Measurements from ENCODE around the gene ZDHHC8. TPM values are rescaled to one million over a fixed set of nuclear protein-coding genes. Genes with fewer than 3 reads are reported as not detected.

The ZDHHC8 gene
- polyA plus RNA-seq, 1 donor (not counting 4 experiments of a cell fraction or from before 2014, with no cell fraction given): 16.0 TPM

DNA sequence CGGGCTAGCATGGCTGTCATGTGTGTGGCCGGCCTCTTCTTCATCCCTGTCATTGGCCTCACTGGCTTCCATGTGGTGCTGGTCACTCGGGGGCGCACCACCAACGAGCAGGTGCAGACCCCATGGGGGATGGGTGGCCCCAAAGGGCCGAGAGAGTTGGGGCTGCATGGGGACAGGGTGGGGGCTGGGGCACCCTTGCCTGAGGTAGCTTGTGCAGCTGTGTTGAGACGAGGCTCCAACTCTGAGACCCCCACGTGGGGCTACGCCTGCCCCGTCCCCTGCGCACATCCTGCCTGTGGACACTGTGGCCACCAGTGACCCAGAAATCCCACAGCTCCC, 8.5 kb downstream of the ZDHHC8 start:
- H3K27me3 ChIP-seq (ENCODE audit: control insufficient read depth, extremely low read depth, insufficient read depth, low read length): no peaks in the 10 kb centered on the region
- H3K36me3 ChIP-seq (ENCODE audit: control insufficient read depth in 2 of 2, extremely low read depth in 1 of 2, insufficient read depth in 2 of 2, low read length in 2 of 2): peaks cover 9 to 25% of the 10 kb centered on the region in 2 experiments
- FAIRE-seq (no peak), DNase-seq (ENCODE audit: low read depth, low spot score) (no peak)
- peaks cover 3% of the 10 kb centered on the region for H3K4me1 ChIP-seq (ENCODE audit: control insufficient read depth, extremely low read depth, insufficient read depth, low read length)
- no peaks in the 10 kb centered on the region for H3K9me1 ChIP-seq (ENCODE audit: control insufficient read depth, extremely low read depth, insufficient read depth, low read length)
- no peak overlapping the region for H3K4me3 ChIP-seq (ENCODE audit: control insufficient read depth in 2 of 3, extremely low read depth in 1 of 3, insufficient read depth in 2 of 3, low read depth in 1 of 3, low read length in 3 of 3)
- no peak overlapping the region for H3K4me2 ChIP-seq (ENCODE audit: control insufficient read depth, extremely low read depth, insufficient read depth, low read depth, low read length)
- H3K27ac ChIP-seq (ENCODE audit: control insufficient read depth, insufficient read depth, low read length): no peak overlapping the region
- dilution Hi-C loops (cut with MboI; ENCODE audit: extremely low pct_ligation_motif_present, low sequenced_read_pairs): no loop called here
- H3K9ac ChIP-seq (ENCODE audit: control insufficient read depth, extremely low read depth, insufficient read depth, low read length): no peak overlapping the region
- TF ChIP-seq CTCF (optimal IDR thresholded peaks at IDR 0.05 in 1 of 3, IDR thresholded peaks at IDR 0.05 in 1 of 3, conservative IDR thresholded peaks at IDR 0.05 in 1 of 3; ENCODE audit: extremely low read depth in 1 of 3, insufficient read depth in 2 of 3, low read length in 3 of 3) (no peak), EZH2 (IDR thresholded peaks at IDR 0.05; ENCODE audit: low read length) (no peak)
- no peaks in the 10 kb centered on the region for H3K9me3 ChIP-seq (ENCODE audit: control insufficient read depth, low read depth, low read length)
- peaks cover 21% of the 10 kb centered on the region for H4K20me1 ChIP-seq (ENCODE audit: control insufficient read depth, extremely low read depth, insufficient read depth, low read length)
- H2AFZ ChIP-seq (ENCODE audit: control insufficient read depth, low read length): no peak overlapping the region
- H3K79me2 ChIP-seq (ENCODE audit: control insufficient read depth, insufficient read depth, low read length): peaks cover 42% of the 10 kb centered on the region

DNA sequence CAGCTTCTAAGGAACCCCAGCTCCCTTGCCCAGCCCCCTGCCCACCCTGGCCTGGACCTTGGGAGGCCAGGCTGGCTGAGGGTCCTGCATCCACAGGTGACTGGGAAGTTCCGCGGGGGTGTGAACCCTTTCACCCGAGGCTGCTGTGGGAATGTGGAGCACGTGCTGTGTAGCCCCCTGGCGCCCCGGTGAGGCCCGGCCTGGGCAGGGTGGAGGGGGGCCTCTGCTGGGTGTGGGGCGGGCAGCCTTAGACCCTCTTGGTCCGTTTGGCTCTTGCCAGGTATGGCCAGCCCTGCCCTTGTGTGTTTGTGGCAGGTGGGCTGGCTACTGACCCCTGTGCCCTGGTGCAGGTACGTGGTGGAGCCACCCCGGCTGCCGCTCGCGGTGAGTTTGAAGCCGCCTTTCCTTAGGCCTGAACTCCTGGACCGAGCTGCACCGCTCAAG, 8.9 kb downstream of the ZDHHC8 start:
- Histone ChIP-seq H3K9ac (ENCODE audit: control insufficient read depth, extremely low read depth, insufficient read depth, low read length) (no peak overlapping the region), H4K20me1 (ENCODE audit: control insufficient read depth, extremely low read depth, insufficient read depth, low read length) (peaks cover 21% of the 10 kb centered on the region), H3K9me1 (ENCODE audit: control insufficient read depth, extremely low read depth, insufficient read depth, low read length) (no peaks in the 10 kb centered on the region), H3K27me3 (ENCODE audit: control insufficient read depth, extremely low read depth, insufficient read depth, low read length) (no peaks in the 10 kb centered on the region), H3K4me1 (ENCODE audit: control insufficient read depth, extremely low read depth, insufficient read depth, low read length) (peaks cover 3% of the 10 kb centered on the region), H3K79me2 (ENCODE audit: control insufficient read depth, insufficient read depth, low read length) (peaks cover 38% of the 10 kb centered on the region), H2AFZ (ENCODE audit: control insufficient read depth, low read length) (no peak overlapping the region), H3K36me3 (ENCODE audit: control insufficient read depth in 2 of 2, extremely low read depth in 1 of 2, insufficient read depth in 2 of 2, low read length in 2 of 2) (peaks cover 9 to 25% of the 10 kb centered on the region in 2 experiments), H3K27ac (ENCODE audit: control insufficient read depth, insufficient read depth, low read length) (no peak overlapping the region), H3K4me3 (ENCODE audit: control insufficient read depth in 2 of 3, extremely low read depth in 1 of 3, insufficient read depth in 2 of 3, low read depth in 1 of 3, low read length in 3 of 3) (no peak overlapping the region), H3K9me3 (ENCODE audit: control insufficient read depth, low read depth, low read length) (no peaks in the 10 kb centered on the region), H3K4me2 (ENCODE audit: control insufficient read depth, extremely low read depth, insufficient read depth, low read depth, low read length) (no peak overlapping the region)
- FAIRE-seq (no peak), DNase-seq (ENCODE audit: low read depth, low spot score) (no peak)
- TF ChIP-seq CTCF (optimal IDR thresholded peaks at IDR 0.05 in 1 of 3, IDR thresholded peaks at IDR 0.05 in 1 of 3, conservative IDR thresholded peaks at IDR 0.05 in 1 of 3; ENCODE audit: extremely low read depth in 1 of 3, insufficient read depth in 2 of 3, low read length in 3 of 3): no peak
- no peak for TF ChIP-seq EZH2 (IDR thresholded peaks at IDR 0.05; ENCODE audit: low read length)
- dilution Hi-C loops (cut with MboI; ENCODE audit: extremely low pct_ligation_motif_present, low sequenced_read_pairs): no loop called here
